OCI-LY1 (cell line): Measurements from ENCODE around the gene DCTN5.

Source experiments
- H2AFZ ChIP-seq: fragments of 200-600 bp; sonication (generic), shearing (Covaris generic); 2 replicates; pipeline ENCODE4 v1.6.0; 2014; ENCODE audit warnings: antibody characterized with exemption, mild to moderate bottlenecking, low read length
- H3F3A ChIP-seq: fragments of 200-600 bp; sonication (generic), shearing (Covaris generic); 2 replicates; pipeline ENCODE4 v1.6.0; 2014; ENCODE audit warnings: mild to moderate bottlenecking, antibody characterized with exemption, low read length, moderate library complexity; ENCODE audit not compliant: insufficient read depth
- H3K27ac ChIP-seq: fragments of 200-600 bp; sonication (generic); 2 replicates; pipeline ENCODE4 v1.5.1; 2014; ENCODE audit warnings: low read length, mixed run types, mild to moderate bottlenecking, low read depth; ENCODE audit not compliant: poor library complexity, severe bottlenecking
- H3K27me3 ChIP-seq: fragments of 200-600 bp; sonication (generic); 2 replicates; pipeline ENCODE4 v1.6.0; 2014; ENCODE audit warnings: antibody characterized with exemption, mild to moderate bottlenecking, low read length, moderate library complexity; ENCODE audit not compliant: insufficient read depth
- H3K36me3 ChIP-seq: fragments of 200-600 bp; sonication (generic); 2 replicates; pipeline ENCODE4 v1.6.1; 2014; ENCODE audit warnings: mild to moderate bottlenecking, antibody characterized with exemption, low read length, moderate library complexity, mixed read lengths; ENCODE audit not compliant: insufficient read depth
- H3K4me1 ChIP-seq: fragments of 200-600 bp; sonication (generic); 2 replicates; pipeline ENCODE4 v1.5.1; 2014; ENCODE audit warnings: mild to moderate bottlenecking, low read length, moderate library complexity; ENCODE audit not compliant: insufficient read depth, severe bottlenecking
- H3K4me2 ChIP-seq: fragments of 200-600 bp; sonication (generic), shearing (Covaris generic); 2 replicates; pipeline ENCODE4 v1.6.1; 2014; ENCODE audit warnings: low read length
- H3K4me3 ChIP-seq: fragments of 200-600 bp; sonication (generic); 2 replicates; pipeline ENCODE4 v1.5.1; 2014; ENCODE audit warnings: low read length, low read depth, mild to moderate bottlenecking, mixed read lengths; ENCODE audit not compliant: poor library complexity, severe bottlenecking
- H3K79me2 ChIP-seq: fragments of 200-600 bp; shearing (Covaris generic); 2 replicates; pipeline ENCODE4 v1.6.1; 2016; ENCODE audit warnings: mixed run types, low read length, mixed read lengths; ENCODE audit not compliant: insufficient read depth
- H3K9ac ChIP-seq: fragments of 200-600 bp; sonication (generic), shearing (Covaris generic); 2 replicates; pipeline ENCODE4 v1.6.1; 2014; ENCODE audit warnings: mild to moderate bottlenecking, low read length, mixed read lengths
- H3K9me2 ChIP-seq: fragments of 200-600 bp; sonication (generic), shearing (Covaris generic); 2 replicates; pipeline ENCODE4 v1.6.1; 2014; ENCODE audit warnings: low read depth, mild to moderate bottlenecking, low read length, mixed read lengths
- H3K9me3 ChIP-seq: fragments of 200-600 bp; shearing (Covaris generic); 2 replicates; pipeline ENCODE4 v1.6.1; 2014; ENCODE audit warnings: low read length, mixed read lengths
- H4K20me1 ChIP-seq: fragments of 200-600 bp; sonication (generic), shearing (Covaris generic); 2 replicates; pipeline ENCODE4 v1.6.0; 2016; ENCODE audit warnings: mild to moderate bottlenecking, low read length; ENCODE audit not compliant: insufficient read depth
- CTCF ChIP-seq: fragments of 200-600 bp; sonication (generic), shearing (Covaris generic); IDR thresholded peaks from 2 replicates; pipeline ENCODE4 v1.5.1; 2017; ENCODE audit warnings: mild to moderate bottlenecking, antibody characterized with exemption, low read length, moderate library complexity, mixed read lengths
- EZH2 ChIP-seq: fragments of 200-600 bp; sonication (generic), shearing (Covaris generic); IDR thresholded peaks from 2 replicates; pipeline ENCODE4 v1.8.0; 2017; ENCODE audit warnings: borderline replicate concordance, mixed run types, mild to moderate bottlenecking, antibody characterized with exemption, low read length, moderate library complexity, mixed read lengths

DCTN5 gene

GRCh38 chr16:23668225-23668624 is 27.0 kb downstream of the DCTN5 start:
- H2AFZ ChIP-seq, result no peak overlapping the region
- TF ChIP-seq EZH2 (no peak), CTCF (no peak)
- H3K36me3 ChIP-seq, result peaks cover 73% of the 10 kb centered on the region
- no peak overlapping the region for H3K9ac ChIP-seq
- no peaks in the 10 kb centered on the region for H3K9me2 ChIP-seq
- no peaks in the 10 kb centered on the region for H3K9me3 ChIP-seq
- H3K4me1 ChIP-seq, result no peaks in the 10 kb centered on the region
- H3F3A ChIP-seq, result no peaks in the 10 kb centered on the region
- no peaks in the 10 kb centered on the region for H3K79me2 ChIP-seq
- H3K27ac ChIP-seq, result no peak overlapping the region
- no peaks in the 10 kb centered on the region for H4K20me1 ChIP-seq
- H3K4me3 ChIP-seq, result no peak overlapping the region
- no peaks in the 10 kb centered on the region for H3K27me3 ChIP-seq
- H3K4me2 ChIP-seq, result no peak overlapping the region

- no peak overlapping the region for H3K4me2 ChIP-seq
- H3K27me3 ChIP-seq, result no peaks in the 10 kb centered on the region
- peaks cover 69% of the 10 kb centered on the region for H3K36me3 ChIP-seq
- no peak overlapping the region for H3K4me3 ChIP-seq
- H3K9me3 ChIP-seq, result no peaks in the 10 kb centered on the region
- TF ChIP-seq EZH2 (no peak), CTCF (no peak)
- H3F3A ChIP-seq, result no peaks in the 10 kb centered on the region
- H3K9ac ChIP-seq, result no peak overlapping the region
- no peaks in the 10 kb centered on the region for H3K9me2 ChIP-seq
- no peak overlapping the region for H3K27ac ChIP-seq
- H4K20me1 ChIP-seq, result no peaks in the 10 kb centered on the region
- H3K79me2 ChIP-seq, result no peaks in the 10 kb centered on the region
- no peak overlapping the region for H2AFZ ChIP-seq
- no peaks in the 10 kb centered on the region for H3K4me1 ChIP-seq
Observed at GRCh38 chr16:23668873-23669272, 27.6 kb downstream of the DCTN5 start.

GRCh38 chr16:23670137-23670776 is 29.0 kb downstream of the DCTN5 start:
- Histone ChIP-seq H3K4me3 (no peak overlapping the region), H3K4me2 (no peak overlapping the region), H3K27ac (no peak overlapping the region), H3K9me2 (no peaks in the 10 kb centered on the region), H3K9ac (no peak overlapping the region), H3K79me2 (no peaks in the 10 kb centered on the region), H3K9me3 (no peaks in the 10 kb centered on the region), H4K20me1 (no peaks in the 10 kb centered on the region), H3K36me3 (peaks cover 55% of the 10 kb centered on the region), H3K27me3 (no peaks in the 10 kb centered on the region), H3F3A (no peaks in the 10 kb centered on the region), H2AFZ (no peak overlapping the region), H3K4me1 (no peaks in the 10 kb centered on the region)
- TF ChIP-seq CTCF (no peak), EZH2 (no peak)
